GM12878 (cell line): Measurements from ENCODE around the gene POMT1. TPM values are rescaled to one million over a fixed set of nuclear protein-coding genes. Genes with fewer than 3 reads are reported as not detected.
A peak's percentile ranks its signal among the peaks of the same experiment; 100 is the strongest.

ENCODE experiments used
- ATAC-seq: fragments of 200-7000 bp; cut with Tn5 transposase; 3 replicates; pipeline ENCODE4 v1.9.1; 2020; ENCODE audit warnings: mild to moderate bottlenecking, moderate library complexity
- BruUV-seq: library from RNA; stranded (reverse); fragments of 400-500 nt; replicated peaks from 2 replicates; lab custom pipeline; 2021; lab: Mats Ljungman, UMichigan
- CTCF ChIA-PET: fragments of 300-600 bp; sonication (Branson Sonifier 250); formaldehyde crosslinking; extraction: SDS; loops from one replicate; lab custom pipeline; 2021; ENCODE audit warnings: inconsistent platforms; lab: Yijun Ruan, JAX
- POLR2A ChIA-PET: fragments of 350-600 bp; formaldehyde crosslinking; extraction: SDS; loops from one replicate; lab custom pipeline; 2021; ENCODE audit warnings: inconsistent platforms; lab: Charles Lee
- RAD21 ChIA-PET: fragments of 300-600 bp; sonication (Branson Sonifier 250); formaldehyde crosslinking; loops from one replicate; lab custom pipeline; 2023; ENCODE audit warnings: antibody characterized with exemption; ENCODE audit not compliant: unreplicated experiment; lab: Charles Lee
- SMC1A ChIA-PET: fragments of 300-600 bp; sonication (Branson Sonifier 250); formaldehyde crosslinking; loops from one replicate; lab custom pipeline; 2023; ENCODE audit not compliant: unreplicated experiment, uncharacterized antibody; lab: Charles Lee
- DNase-seq: peaks from one replicate; pipeline ENCODE4 v3.0.0-alpha.2; 2011; ENCODE audit warnings: low read depth, low spot score
- FAIRE-seq: peaks from 3 replicates; lab custom pipeline; 2011; peaks lifted over from hg19 to GRCh38; lab: Jason Lieb, UNC
- H2AFZ ChIP-seq: 2 replicates; pipeline ENCODE4 v1.6.0; 2011; ENCODE audit warnings: low read depth, low read length, control low read depth; ENCODE audit not compliant: control insufficient read depth
- H3K27ac ChIP-seq: 2 replicates; pipeline ENCODE4 v1.5.1; 2011; ENCODE audit warnings: control low read depth; ENCODE audit not compliant: control insufficient read depth, insufficient read depth
- H3K27me3 ChIP-seq, 2 experiments: replicated peaks in 1 of 2; 2 replicates each; pipeline versions ENCODE4 v1.6.0 to v1.6.1; 2011; ENCODE audit warnings: low read length in 1 of 2; ENCODE audit not compliant: control insufficient read depth in 2 of 2, insufficient read depth in 2 of 2
- H3K36me3 ChIP-seq, 2 experiments: 2 replicates each; pipeline ENCODE4 v1.5.1; 2011; ENCODE audit warnings: low read length in 1 of 2; ENCODE audit not compliant: control insufficient read depth in 2 of 2, insufficient read depth in 2 of 2
- H3K4me1 ChIP-seq: 2 replicates; pipeline ENCODE4 v1.6.1; 2011; ENCODE audit warnings: mild to moderate bottlenecking, low read length, moderate library complexity, mixed read lengths; ENCODE audit not compliant: control insufficient read depth, insufficient read depth
- H3K4me2 ChIP-seq: 2 replicates; pipeline ENCODE4 v1.6.0; 2011; ENCODE audit warnings: control low read depth; ENCODE audit not compliant: control insufficient read depth, insufficient read depth
- H3K4me3 ChIP-seq: fragments of 200-600 bp; sonication (generic); 2 replicates; pipeline ENCODE4 v1.5.1; 2016
- H3K79me2 ChIP-seq: 2 replicates; pipeline ENCODE4 v1.6.0; 2011; ENCODE audit warnings: low read length; ENCODE audit not compliant: control insufficient read depth, insufficient read depth
- H3K9ac ChIP-seq: 2 replicates; pipeline ENCODE4 v1.8.0; 2011; ENCODE audit warnings: low read length, control low read depth, mixed read lengths; ENCODE audit not compliant: control insufficient read depth, insufficient read depth
- H3K9me3 ChIP-seq: replicated peaks from 3 replicates; pipeline ENCODE4 v1.5.1; 2011; ENCODE audit warnings: mild to moderate bottlenecking, low read length; ENCODE audit not compliant: control insufficient read depth, insufficient read depth
- H4K20me1 ChIP-seq: 2 replicates; pipeline ENCODE4 v1.6.0; 2011; ENCODE audit not compliant: control insufficient read depth, insufficient read depth
- ASH2L ChIP-seq: fragments of 300-600, 200-600 bp; sonication (generic); IDR thresholded peaks from 2 replicates; pipeline ENCODE4 v1.6.1; 2017; ENCODE audit warnings: low read depth, mild to moderate bottlenecking, borderline replicate concordance
- CREM ChIP-seq: IDR thresholded peaks from 2 replicates; pipeline ENCODE4 v1.6.1; 2014; ENCODE audit warnings: antibody characterized with exemption, low read depth
- DPF2 ChIP-seq: fragments of 450-650 bp; IDR thresholded peaks from 2 replicates; pipeline ENCODE4 v1.6.1; 2017; ENCODE audit warnings: mild to moderate bottlenecking
- EGR1 ChIP-seq, 2 experiments: IDR thresholded peaks; 1 replicate in 1 of 2; 2 replicates in 1 of 2; pipeline ENCODE4 v1.6.1; 2011 to 2012; ENCODE audit warnings: low read depth in 2 of 2, low read length in 2 of 2, borderline replicate concordance in 1 of 2, mild to moderate bottlenecking in 1 of 2, moderate library complexity in 1 of 2
- FOS ChIP-seq: IDR thresholded peaks from 3 replicates; pipeline ENCODE4 v1.6.1; 2011; ENCODE audit warnings: borderline replicate concordance; ENCODE audit not compliant: insufficient read length; ENCODE audit errors: extremely low read depth
- KDM1A ChIP-seq: fragments of 200-600 bp; sonication (generic); IDR thresholded peaks from 2 replicates; pipeline ENCODE4 v1.6.1; 2016; ENCODE audit warnings: borderline replicate concordance
- MTA3 ChIP-seq: IDR thresholded peaks from 2 replicates; pipeline ENCODE4 v1.6.1; 2012; ENCODE audit warnings: low read length, inconsistent platforms, borderline replicate concordance
- MYC ChIP-seq: IDR thresholded peaks from 2 replicates; pipeline ENCODE4 v1.6.1; 2011; ENCODE audit warnings: mild to moderate bottlenecking, low read length, moderate library complexity, inconsistent platforms; ENCODE audit not compliant: insufficient read depth, insufficient replicate concordance, insufficient read length, severe bottlenecking
- NR2F1 ChIP-seq: fragments of 450-650 bp; conservative IDR thresholded peaks from 2 replicates; pipeline ENCODE4 v1.6.1; 2017; ENCODE audit warnings: mild to moderate bottlenecking
- POLR2A ChIP-seq: IDR thresholded peaks from 2 replicates; pipeline ENCODE4 v1.6.1; 2011; ENCODE audit warnings: low read depth, mild to moderate bottlenecking, low read length
- POLR2AphosphoS2 ChIP-seq: IDR thresholded peaks from 2 replicates; pipeline ENCODE4 v1.6.1; 2011; ENCODE audit warnings: low read depth, mild to moderate bottlenecking, low read length, improper control_type of control experiment, moderate library complexity
- SMAD1 ChIP-seq: fragments of 450-650 bp; IDR thresholded peaks from 2 replicates; pipeline ENCODE4 v1.6.1; 2018; ENCODE audit warnings: mild to moderate bottlenecking, low read depth; ENCODE audit not compliant: partially characterized antibody
- SREBF2 ChIP-seq: IDR thresholded peaks from 2 replicates; pipeline ENCODE4 v1.6.1; 2012; ENCODE audit warnings: mild to moderate bottlenecking, low read length
- ZSCAN29 ChIP-seq: fragments of 450-650 bp; IDR thresholded peaks from 2 replicates; pipeline ENCODE4 v1.6.1; 2017; ENCODE audit warnings: mild to moderate bottlenecking, moderate library complexity
- WGBS: methylation state at CpG from one replicate; pipeline ENCODE4 v1.1.6; 2016; ENCODE audit warnings: low lambda C conversion rate; ENCODE audit not compliant: insufficient replicate concordance, insufficient coverage; ENCODE audit errors: missing lambda C conversion rate; 5-methylcytosine and 5-hydroxymethylcytosine counted together
- in situ Hi-C: fragments of 300-500 bp; cut with MboI; formaldehyde crosslinking; loops from 9 replicates; pipeline ENCODE4 v1.14.3; 2018; ENCODE audit warnings: mixed read lengths
- intact Hi-C: fragments of 100-400 bp; cut with micrococcal nuclease; formaldehyde crosslinking; loops from one replicate; pipeline ENCODE4 v1.14.2; 2022; ENCODE audit not compliant: unreplicated experiment
- polyA plus RNA-seq, 11 experiments: library from polyadenylated mRNA; depleted of rRNA in 4 of 11; unstranded in 6 of 11; stranded (reverse) in 5 of 11; fragments of >200 nt; fragmentation: Nextera tagmentation in 4 of 11; fragmentation: Illumina TruSeq in 1 of 11; extraction: Ambion mirVana in 4 of 11; extraction: Trizol in 1 of 11; gene quantifications; 1 replicate in 1 of 11; 2 replicates in 10 of 11; pipeline versions ENCODE4 v1.2.1 to v1.2.3, GENCODE V29; 2011 to 2016; ENCODE audit warnings: inconsistent platforms in 2 of 11, missing spikeins in 2 of 11, low read depth in 1 of 11
- total RNA-seq, 4 experiments: library from RNA; depleted of rRNA in 3 of 4; stranded (reverse); fragments of >200 nt in 3 of 4; fragmentation: Illumina TruSeq in 1 of 4; extraction: Trizol in 1 of 4; gene quantifications; 2 replicates each; pipeline versions ENCODE4 v1.2.1 to v1.2.3, GENCODE V29; 2013 to 2021
- TF ChIP-seq, protein P1 (sequence below): fragments of 150-350 bp; IDR thresholded peaks from 2 replicates; pipeline ENCODE4 v1.6.1; 2016; ENCODE audit warnings: low read depth, low read length
- TF ChIP-seq, protein P2 (sequence below): IDR thresholded peaks from 2 replicates; pipeline ENCODE4 v1.6.1; 2011; ENCODE audit warnings: borderline replicate concordance, low read depth, mild to moderate bottlenecking, moderate library complexity, mixed read lengths, low read length; ENCODE audit not compliant: insufficient read depth; ENCODE audit errors: extremely low read length
- TF ChIP-seq, protein P3 (sequence below): fragments of 450-650 bp; IDR thresholded peaks from 2 replicates; pipeline ENCODE4 v1.6.1; 2018; ENCODE audit warnings: mild to moderate bottlenecking, low read depth, moderate library complexity; ENCODE audit not compliant: partially characterized antibody

POMT1 gene
- total and polyA plus RNA-seq, 10 of the 15 experiments (the other 5 are each of a cell fraction or from before 2014, with no cell fraction given): 1.2 to 19.2 (median 12.6) TPM

DNA sequence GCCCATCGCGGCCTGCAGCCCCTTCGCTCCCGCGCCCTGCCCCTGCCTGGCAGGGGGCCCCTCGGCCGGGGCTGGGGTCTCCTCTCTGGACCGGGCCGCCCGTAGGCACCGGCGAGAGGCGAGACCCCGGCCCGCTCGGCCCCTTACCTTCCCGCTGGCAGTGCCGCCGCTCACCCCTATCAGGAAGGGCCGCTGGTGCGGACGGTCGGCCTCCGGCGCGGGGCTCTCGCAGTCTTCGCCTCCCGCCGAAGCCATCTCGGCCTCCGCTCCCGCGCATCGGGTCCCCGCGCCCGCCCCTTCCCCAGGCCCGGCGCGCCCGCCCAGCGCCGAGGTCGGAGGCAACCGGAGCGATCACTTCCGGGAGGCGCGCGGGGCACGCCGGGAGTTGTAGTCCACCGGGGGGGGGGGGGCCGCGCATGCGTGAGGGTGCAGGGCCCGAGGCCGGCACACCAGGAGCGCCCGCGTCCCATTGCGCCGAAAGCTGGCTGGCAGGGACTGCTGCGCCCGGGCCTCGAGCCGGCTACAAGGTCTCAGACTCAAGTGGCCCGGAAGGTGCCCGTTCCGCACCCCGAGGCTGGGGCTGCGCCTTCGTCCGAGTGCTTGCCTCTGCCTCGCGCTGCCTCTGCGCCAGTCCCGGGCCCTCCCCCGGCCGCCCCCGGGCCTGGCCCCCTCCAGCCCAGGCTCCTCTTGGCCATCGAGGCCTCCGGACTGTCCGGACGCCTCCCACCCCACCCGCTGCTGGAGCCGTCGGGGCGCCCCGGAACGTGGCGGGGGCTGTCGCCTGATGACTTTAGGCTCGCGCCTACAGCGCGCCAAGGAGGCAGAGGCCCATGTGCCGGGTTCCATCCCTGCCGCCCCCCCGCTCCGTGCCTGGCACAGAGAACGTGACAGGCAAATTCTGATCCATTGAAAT is 28.5 kb downstream of the POMT1 start, which contains the start of gene UCK1:
UCK1 (minus strand) TSS at position 344 of the 913 bp plus-strand sequence; CDS start at position 255, 89 bp downstream.
- intact Hi-C loops (loop anchor here (2.0 to 10.0 kb wide), 2 partner anchors 28 to 214 kb away; partner anchors contain the start of genes POMT1 and RAPGEF1), in situ Hi-C loops (no loop called here)
- BruUV-seq: no TSS peak
- CTCF ChIA-PET: no interaction called here
- DNase-seq (peak; percentile 13), FAIRE-seq (no peak), ATAC-seq (peak; percentile 96)
- Histone ChIP-seq H3K79me2 (peaks cover 11% of the 10 kb centered on the region), H4K20me1 (no peaks in the 10 kb centered on the region), H3K27ac (peak within 1 kb of the TSS; percentile 65), H2AFZ (peak within 1 kb of the TSS; percentile 69), H3K36me3 (peaks cover 2 to 5% of the 10 kb centered on the region in 2 experiments; a peak in 2 of 4 replicates), H3K4me3 (peak within 1 kb of the TSS; percentile 81), H3K4me1 (peaks cover 4% of the 10 kb centered on the region), H3K27me3 (no peaks in the 10 kb centered on the region), H3K9me3 (no peaks in the 10 kb centered on the region), H3K4me2 (peak within 1 kb of the TSS; percentile 79), H3K9ac (peak within 1 kb of the TSS; percentile 83)
- POLR2A ChIA-PET: no interaction called here
- WGBS: 21% methylated on average over 70 of the region's 103 CpGs
- SMC1A ChIA-PET: no interaction called here
- RAD21 ChIA-PET: no interaction called here
- TF ChIP-seq, protein P1, sequence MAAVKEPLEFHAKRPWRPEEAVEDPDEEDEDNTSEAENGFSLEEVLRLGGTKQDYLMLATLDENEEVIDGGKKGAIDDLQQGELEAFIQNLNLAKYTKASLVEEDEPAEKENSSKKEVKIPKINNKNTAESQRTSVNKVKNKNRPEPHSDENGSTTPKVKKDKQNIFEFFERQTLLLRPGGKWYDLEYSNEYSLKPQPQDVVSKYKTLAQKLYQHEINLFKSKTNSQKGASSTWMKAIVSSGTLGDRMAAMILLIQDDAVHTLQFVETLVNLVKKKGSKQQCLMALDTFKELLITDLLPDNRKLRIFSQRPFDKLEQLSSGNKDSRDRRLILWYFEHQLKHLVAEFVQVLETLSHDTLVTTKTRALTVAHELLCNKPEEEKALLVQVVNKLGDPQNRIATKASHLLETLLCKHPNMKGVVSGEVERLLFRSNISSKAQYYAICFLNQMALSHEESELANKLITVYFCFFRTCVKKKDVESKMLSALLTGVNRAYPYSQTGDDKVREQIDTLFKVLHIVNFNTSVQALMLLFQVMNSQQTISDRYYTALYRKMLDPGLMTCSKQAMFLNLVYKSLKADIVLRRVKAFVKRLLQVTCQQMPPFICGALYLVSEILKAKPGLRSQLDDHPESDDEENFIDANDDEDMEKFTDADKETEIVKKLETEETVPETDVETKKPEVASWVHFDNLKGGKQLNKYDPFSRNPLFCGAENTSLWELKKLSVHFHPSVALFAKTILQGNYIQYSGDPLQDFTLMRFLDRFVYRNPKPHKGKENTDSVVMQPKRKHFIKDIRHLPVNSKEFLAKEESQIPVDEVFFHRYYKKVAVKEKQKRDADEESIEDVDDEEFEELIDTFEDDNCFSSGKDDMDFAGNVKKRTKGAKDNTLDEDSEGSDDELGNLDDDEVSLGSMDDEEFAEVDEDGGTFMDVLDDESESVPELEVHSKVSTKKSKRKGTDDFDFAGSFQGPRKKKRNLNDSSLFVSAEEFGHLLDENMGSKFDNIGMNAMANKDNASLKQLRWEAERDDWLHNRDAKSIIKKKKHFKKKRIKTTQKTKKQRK: no peak
- no peak for TF ChIP-seq MTA3
- no peak for TF ChIP-seq EGR1 (IDR thresholded peaks at IDR 0.05; ENCODE audit: borderline replicate concordance in 1 of 2, low read depth in 2 of 2, low read length in 2 of 2)
- TF ChIP-seq SREBF2: no peak
- TF ChIP-seq NR2F1: peak; percentile 75
- no peak for TF ChIP-seq KDM1A
- peak; percentile 50; the same call in 1 of the 2 replicates for TF ChIP-seq DPF2
- TF ChIP-seq ASH2L: no peak
- TF ChIP-seq POLR2AphosphoS2: no peak
- TF ChIP-seq POLR2A: peak; percentile 79
- no peak for TF ChIP-seq MYC
- TF ChIP-seq SMAD1: no peak
- TF ChIP-seq, protein P2, sequence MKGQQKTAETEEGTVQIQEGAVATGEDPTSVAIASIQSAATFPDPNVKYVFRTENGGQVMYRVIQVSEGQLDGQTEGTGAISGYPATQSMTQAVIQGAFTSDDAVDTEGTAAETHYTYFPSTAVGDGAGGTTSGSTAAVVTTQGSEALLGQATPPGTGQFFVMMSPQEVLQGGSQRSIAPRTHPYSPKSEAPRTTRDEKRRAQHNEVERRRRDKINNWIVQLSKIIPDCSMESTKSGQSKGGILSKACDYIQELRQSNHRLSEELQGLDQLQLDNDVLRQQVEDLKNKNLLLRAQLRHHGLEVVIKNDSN: no peak
- TF ChIP-seq ZSCAN29: no peak
- no peak for TF ChIP-seq CREM
- TF ChIP-seq, protein P3, sequence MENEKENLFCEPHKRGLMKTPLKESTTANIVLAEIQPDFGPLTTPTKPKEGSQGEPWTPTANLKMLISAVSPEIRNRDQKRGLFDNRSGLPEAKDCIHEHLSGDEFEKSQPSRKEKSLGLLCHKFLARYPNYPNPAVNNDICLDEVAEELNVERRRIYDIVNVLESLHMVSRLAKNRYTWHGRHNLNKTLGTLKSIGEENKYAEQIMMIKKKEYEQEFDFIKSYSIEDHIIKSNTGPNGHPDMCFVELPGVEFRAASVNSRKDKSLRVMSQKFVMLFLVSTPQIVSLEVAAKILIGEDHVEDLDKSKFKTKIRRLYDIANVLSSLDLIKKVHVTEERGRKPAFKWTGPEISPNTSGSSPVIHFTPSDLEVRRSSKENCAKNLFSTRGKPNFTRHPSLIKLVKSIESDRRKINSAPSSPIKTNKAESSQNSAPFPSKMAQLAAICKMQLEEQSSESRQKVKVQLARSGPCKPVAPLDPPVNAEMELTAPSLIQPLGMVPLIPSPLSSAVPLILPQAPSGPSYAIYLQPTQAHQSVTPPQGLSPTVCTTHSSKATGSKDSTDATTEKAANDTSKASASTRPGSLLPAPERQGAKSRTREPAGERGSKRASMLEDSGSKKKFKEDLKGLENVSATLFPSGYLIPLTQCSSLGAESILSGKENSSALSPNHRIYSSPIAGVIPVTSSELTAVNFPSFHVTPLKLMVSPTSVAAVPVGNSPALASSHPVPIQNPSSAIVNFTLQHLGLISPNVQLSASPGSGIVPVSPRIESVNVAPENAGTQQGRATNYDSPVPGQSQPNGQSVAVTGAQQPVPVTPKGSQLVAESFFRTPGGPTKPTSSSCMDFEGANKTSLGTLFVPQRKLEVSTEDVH: no peak
- TF ChIP-seq FOS: no peak
